GM21737 (cell line): Measurements from ENCODE around the gene ZNF280D.
"Not testable (repeated sequence)": the region's sequence is repeated elsewhere in the genome, so short reads cannot be mapped to it uniquely, and the experiment has no call there.

ENCODE experiments used
- ATAC-seq: cut with Tn5 transposase; IDR thresholded peaks from one replicate; pipeline ENCODE4 v1.9.1; 2021; ENCODE audit warnings: mild to moderate bottlenecking, moderate library complexity; ENCODE audit not compliant: unreplicated experiment

The ZNF280D gene

GRCh38 chr15:56733136-56734012 lies at the start of gene ZNF280D:
ZNF280D (minus strand) TSS chr15:56733509; CDS start chr15:56707109, 26,400 bp downstream.
- peak; percentile 76 for ATAC-seq

GRCh38 chr15:56782306-56782705 lies 49.0 kb upstream of the ZNF280D start:
- ATAC-seq: no peak

GRCh38 chr15:56781666-56782065 lies 48.4 kb upstream of the ZNF280D start:
- ATAC-seq: no peak

- not testable (repeated sequence) for ATAC-seq
Measured at GRCh38 chr15:56780102-56780725, 46.9 kb upstream of the ZNF280D start.

GRCh38 chr15:56779449-56779848 lies 46.1 kb upstream of the ZNF280D start:
- ATAC-seq: not testable (repeated sequence)

GRCh38 chr15:56778761-56779160 lies 45.5 kb upstream of the ZNF280D start:
- no peak for ATAC-seq

- no peak for ATAC-seq
Measured at GRCh38 chr15:56776839-56777238, 43.5 kb upstream of the ZNF280D start.

- no peak for ATAC-seq
Measured at GRCh38 chr15:56775641-56776040, 42.3 kb upstream of the ZNF280D start.

GRCh38 chr15:56774356-56774755 lies 41.0 kb upstream of the ZNF280D start:
- ATAC-seq: no peak

- no peak for ATAC-seq
Measured at GRCh38 chr15:56772868-56773639, 39.7 kb upstream of the ZNF280D start.

GRCh38 chr15:56770173-56770572 lies 36.9 kb upstream of the ZNF280D start:
- no peak for ATAC-seq

GRCh38 chr15:56767315-56767714 lies 34.0 kb upstream of the ZNF280D start:
- ATAC-seq: no peak

- ATAC-seq: no peak
Measured at GRCh38 chr15:56765251-56765650, 31.9 kb upstream of the ZNF280D start.

GRCh38 chr15:56763141-56763895 lies 30.0 kb upstream of the ZNF280D start:
- no peak for ATAC-seq

- no peak for ATAC-seq
Measured at GRCh38 chr15:56760186-56760585, 26.9 kb upstream of the ZNF280D start.

- no peak for ATAC-seq
Measured at GRCh38 chr15:56759450-56759845, 26.1 kb upstream of the ZNF280D start.

GRCh38 chr15:56758770-56759449 lies 25.6 kb upstream of the ZNF280D start:
- ATAC-seq: no peak

GRCh38 chr15:56757875-56758274 lies 24.6 kb upstream of the ZNF280D start:
- ATAC-seq: no peak

GRCh38 chr15:56754772-56755370 lies 21.6 kb upstream of the ZNF280D start:
- no peak for ATAC-seq

- ATAC-seq: no peak
Measured at GRCh38 chr15:56752986-56753385, 19.7 kb upstream of the ZNF280D start.
